ENCODE measurements around the gene HAUS2. TPM values are rescaled to one million over a fixed set of nuclear protein-coding genes. Genes with fewer than 3 reads are reported as not detected.

Gene HAUS2
- total RNA-seq, 1 donor from 2014 or later: 17.6 TPM

DNA sequence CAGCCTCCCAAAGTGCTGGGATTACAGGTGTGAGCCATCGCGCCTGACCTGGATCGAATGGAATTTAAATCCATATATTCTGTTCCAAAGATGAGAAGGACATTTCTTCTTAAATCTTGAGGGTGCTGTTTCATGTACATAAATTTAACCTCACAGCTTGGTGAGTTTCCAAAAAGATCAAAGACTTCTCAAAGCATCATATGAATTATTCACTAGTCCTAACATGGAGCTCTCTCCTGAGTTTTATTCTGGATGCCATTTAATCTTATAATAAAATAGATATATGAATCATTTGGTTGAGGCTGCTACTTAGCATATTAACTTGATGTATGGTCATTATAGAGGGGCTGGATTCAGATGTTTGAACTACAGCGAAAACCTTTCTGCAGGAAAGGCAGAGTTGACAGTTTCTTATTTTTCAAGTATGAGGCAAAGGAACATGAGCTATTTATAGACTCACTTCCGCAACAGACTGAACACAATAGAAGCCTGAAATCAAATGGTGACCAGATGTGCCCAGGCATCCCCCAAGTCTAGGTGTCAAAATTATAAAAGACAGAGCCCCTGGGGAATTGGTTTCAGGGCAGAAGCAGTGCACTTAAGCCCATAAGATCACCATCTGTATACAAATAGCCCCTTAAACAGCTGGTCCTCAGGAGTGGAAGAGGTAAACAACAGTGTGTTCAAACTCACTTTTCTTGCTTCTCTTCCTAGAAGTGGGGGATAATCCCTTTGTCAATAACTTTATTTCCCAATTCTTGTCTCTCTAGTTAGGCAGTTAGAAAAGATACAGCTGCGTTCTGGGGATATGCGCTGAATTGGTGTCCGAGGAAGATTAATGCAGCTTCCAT lies 56.5 kb downstream of the HAUS2 start:
- H3K4me3 Mint-ChIP-seq: no peak overlapping the region
- peaks cover 7% of the 10 kb centered on the region for H3K9me3 Mint-ChIP-seq
- peak overlapping the region; percentile 93 for H3K27ac Mint-ChIP-seq
- peaks cover 6% of the 10 kb centered on the region for H3K36me3 Mint-ChIP-seq
- no peak for DNase-seq (ENCODE audit: low spot score in 2 of 2, unreplicated experiment in 2 of 2)
- no peak for TF ChIP-seq CTCF (IDR thresholded peaks at IDR 0.05; ENCODE audit: unreplicated experiment)
- no peaks in the 10 kb centered on the region for H3K27me3 Mint-ChIP-seq (ENCODE audit: low read depth)
- H3K4me1 Mint-ChIP-seq: peaks cover 18% of the 10 kb centered on the region

- no peak for DNase-seq (ENCODE audit: low spot score in 2 of 2, unreplicated experiment in 2 of 2)
- H3K9me3 Mint-ChIP-seq: peaks cover 5% of the 10 kb centered on the region
- H3K36me3 Mint-ChIP-seq: peaks cover 4% of the 10 kb centered on the region
- peaks cover 18% of the 10 kb centered on the region for H3K4me1 Mint-ChIP-seq
- H3K27ac Mint-ChIP-seq: peak overlapping the region; percentile 11
- TF ChIP-seq CTCF (IDR thresholded peaks at IDR 0.05; ENCODE audit: unreplicated experiment): no peak
- H3K4me3 Mint-ChIP-seq: no peak overlapping the region
- no peaks in the 10 kb centered on the region for H3K27me3 Mint-ChIP-seq (ENCODE audit: low read depth)
Measured at GRCh38 chr15:42605796-42606195, 57.2 kb downstream of the HAUS2 start.

DNA sequence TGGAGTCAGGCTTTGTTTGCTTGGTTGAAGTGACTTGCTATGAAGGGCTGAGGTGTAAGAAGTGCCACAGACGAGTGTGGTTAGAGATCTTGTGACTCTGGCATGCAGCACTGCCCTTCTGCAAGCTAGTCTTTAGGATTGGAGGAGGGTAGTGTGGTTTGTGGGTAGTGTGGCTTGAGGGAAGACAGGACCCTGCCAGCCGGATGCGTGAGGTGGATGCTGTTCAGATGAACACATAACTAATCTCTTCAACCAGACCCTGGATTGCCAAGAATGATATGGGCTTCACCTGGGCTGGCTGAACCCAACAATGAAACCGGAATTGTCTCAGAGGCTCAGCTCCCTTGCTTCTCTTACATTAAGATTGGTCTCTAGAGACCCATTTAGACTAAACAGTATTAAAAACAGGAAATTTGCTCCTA lies 59.5 kb downstream of the HAUS2 start:
- no peak for TF ChIP-seq CTCF (IDR thresholded peaks at IDR 0.05; ENCODE audit: unreplicated experiment)
- no peak overlapping the region for H3K4me3 Mint-ChIP-seq
- H3K36me3 Mint-ChIP-seq: peaks cover 1% of the 10 kb centered on the region
- no peaks in the 10 kb centered on the region for H3K9me3 Mint-ChIP-seq
- no peak overlapping the region for H3K27ac Mint-ChIP-seq
- DNase-seq (ENCODE audit: low spot score in 2 of 2, unreplicated experiment in 2 of 2): no peak
- H3K4me1 Mint-ChIP-seq: peaks cover 18% of the 10 kb centered on the region
- no peaks in the 10 kb centered on the region for H3K27me3 Mint-ChIP-seq (ENCODE audit: low read depth)

GRCh38 chr15:42608752-42609488 lies 60.3 kb downstream of the HAUS2 start:
- Mint-ChIP-seq H3K4me3 (no peak overlapping the region), H3K36me3 (no peaks in the 10 kb centered on the region), H3K9me3 (no peaks in the 10 kb centered on the region), H3K27me3 (ENCODE audit: low read depth) (no peaks in the 10 kb centered on the region), H3K27ac (no peak overlapping the region), H3K4me1 (peaks cover 18% of the 10 kb centered on the region)
- no peak for DNase-seq (ENCODE audit: low spot score in 2 of 2, unreplicated experiment in 2 of 2)
- TF ChIP-seq CTCF (IDR thresholded peaks at IDR 0.05; ENCODE audit: unreplicated experiment): no peak

DNA sequence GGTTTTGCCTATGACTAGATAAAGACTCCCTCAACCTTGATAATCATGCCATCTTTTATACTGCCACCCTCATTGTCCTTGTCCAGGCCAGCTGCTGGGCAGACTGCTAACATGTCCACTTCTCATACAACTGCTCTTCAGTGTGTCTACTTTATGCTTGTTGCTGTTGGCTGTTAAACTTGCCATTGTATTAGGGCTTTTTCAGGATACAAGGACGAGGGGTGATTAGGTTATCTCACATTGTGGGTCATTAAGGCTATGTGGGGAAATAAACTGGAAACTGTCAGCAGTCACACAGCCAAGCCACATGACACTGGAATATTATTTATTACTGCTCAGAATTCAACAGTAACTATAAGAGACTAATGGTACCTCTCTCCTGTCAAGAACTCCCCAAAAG lies 62.9 kb downstream of the HAUS2 start:
- Mint-ChIP-seq H3K27ac (no peak overlapping the region), H3K9me3 (no peaks in the 10 kb centered on the region), H3K27me3 (ENCODE audit: low read depth) (no peaks in the 10 kb centered on the region), H3K4me3 (no peak overlapping the region), H3K36me3 (no peaks in the 10 kb centered on the region), H3K4me1 (peaks cover 6% of the 10 kb centered on the region)
- DNase-seq (ENCODE audit: low spot score in 2 of 2, unreplicated experiment in 2 of 2): no peak
- TF ChIP-seq CTCF (IDR thresholded peaks at IDR 0.05; ENCODE audit: unreplicated experiment): no peak
